ENCODE measurements around the gene DEPDC4. TPM values are rescaled to one million over a fixed set of nuclear protein-coding genes. Genes with fewer than 3 reads are reported as not detected.
"Not testable (repeated sequence)": the region's sequence is repeated elsewhere in the genome, so short reads cannot be mapped to it uniquely, and the experiment has no call there.

The DEPDC4 gene
- total and polyA plus RNA-seq, 2 donors (not counting 1 experiment from before 2014, with no cell fraction given): 1.2 to 1.9 TPM

GRCh38 chr12:100293017-100293416, 26.1 kb upstream of the DEPDC4 start:
- TF ChIP-seq, protein P1, sequence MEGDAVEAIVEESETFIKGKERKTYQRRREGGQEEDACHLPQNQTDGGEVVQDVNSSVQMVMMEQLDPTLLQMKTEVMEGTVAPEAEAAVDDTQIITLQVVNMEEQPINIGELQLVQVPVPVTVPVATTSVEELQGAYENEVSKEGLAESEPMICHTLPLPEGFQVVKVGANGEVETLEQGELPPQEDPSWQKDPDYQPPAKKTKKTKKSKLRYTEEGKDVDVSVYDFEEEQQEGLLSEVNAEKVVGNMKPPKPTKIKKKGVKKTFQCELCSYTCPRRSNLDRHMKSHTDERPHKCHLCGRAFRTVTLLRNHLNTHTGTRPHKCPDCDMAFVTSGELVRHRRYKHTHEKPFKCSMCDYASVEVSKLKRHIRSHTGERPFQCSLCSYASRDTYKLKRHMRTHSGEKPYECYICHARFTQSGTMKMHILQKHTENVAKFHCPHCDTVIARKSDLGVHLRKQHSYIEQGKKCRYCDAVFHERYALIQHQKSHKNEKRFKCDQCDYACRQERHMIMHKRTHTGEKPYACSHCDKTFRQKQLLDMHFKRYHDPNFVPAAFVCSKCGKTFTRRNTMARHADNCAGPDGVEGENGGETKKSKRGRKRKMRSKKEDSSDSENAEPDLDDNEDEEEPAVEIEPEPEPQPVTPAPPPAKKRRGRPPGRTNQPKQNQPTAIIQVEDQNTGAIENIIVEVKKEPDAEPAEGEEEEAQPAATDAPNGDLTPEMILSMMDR (conservative IDR thresholded peaks at IDR 0.05 in 1 of 2, IDR thresholded peaks at IDR 0.05 in 1 of 2; ENCODE audit: low read depth in 1 of 2, low read length in 2 of 2): no peak
- no peak for TF ChIP-seq EZH2 (IDR thresholded peaks at IDR 0.05; ENCODE audit: low read length, missing control alignments)
- Histone ChIP-seq H3K9ac (ENCODE audit: insufficient read depth, low read length) (no peak overlapping the region), H3K36me3 (ENCODE audit: control insufficient read depth, insufficient read depth, low read length) (no peaks in the 10 kb centered on the region), H3K27ac (ENCODE audit: insufficient read depth, low read length) (no peak overlapping the region), H3K79me2 (ENCODE audit: control insufficient read depth, insufficient read depth, low read length) (no peaks in the 10 kb centered on the region), H3K9me3 (ENCODE audit: control insufficient read depth, insufficient read depth, low read depth, low read length) (no peaks in the 10 kb centered on the region), H2AFZ (ENCODE audit: low read length) (no peak overlapping the region), H3K4me3 (replicated peaks in 1 of 4; ENCODE audit: control extremely low read depth in 1 of 4, insufficient read depth in 1 of 4, low read depth in 3 of 4, low read length in 4 of 4) (no peak overlapping the region), H3K27me3 (ENCODE audit: control insufficient read depth, insufficient read depth, low read length) (no peaks in the 10 kb centered on the region), H4K20me1 (ENCODE audit: control insufficient read depth, extremely low read depth, insufficient read depth, low read length) (no peaks in the 10 kb centered on the region), H3K4me2 (ENCODE audit: extremely low read depth, insufficient read depth, low read length) (no peak overlapping the region), H3K4me1 (ENCODE audit: control insufficient read depth, extremely low read depth, insufficient read depth, low read length) (no peaks in the 10 kb centered on the region)
- DNase-seq (ENCODE audit: low read depth in 2 of 2): no peak

DNA sequence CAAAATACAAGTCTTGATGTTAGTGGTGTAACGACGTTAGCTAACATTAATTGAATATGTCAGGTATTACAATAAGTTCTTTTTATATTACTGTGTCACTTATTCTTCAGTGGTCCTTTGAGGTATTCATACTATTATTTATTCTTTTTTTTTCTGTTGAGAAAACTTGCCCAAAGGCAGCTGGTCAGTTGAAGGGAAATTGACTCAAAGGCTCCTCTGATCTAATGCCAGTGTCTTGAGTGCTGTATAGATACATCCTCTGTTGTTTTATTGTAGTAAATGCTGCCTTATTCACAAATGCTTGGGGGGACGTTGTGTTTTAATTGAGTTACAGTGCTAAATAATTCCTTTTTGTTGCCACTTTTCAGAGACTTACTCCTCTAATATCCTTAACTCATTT, 23.1 kb upstream of the DEPDC4 start:
- H3K9ac ChIP-seq (ENCODE audit: insufficient read depth, low read length): no peak overlapping the region
- H3K79me2 ChIP-seq (ENCODE audit: control insufficient read depth, insufficient read depth, low read length): no peaks in the 10 kb centered on the region
- H3K4me2 ChIP-seq (ENCODE audit: extremely low read depth, insufficient read depth, low read length): no peak overlapping the region
- no peaks in the 10 kb centered on the region for H4K20me1 ChIP-seq (ENCODE audit: control insufficient read depth, extremely low read depth, insufficient read depth, low read length)
- no peak for DNase-seq (ENCODE audit: low read depth in 2 of 2)
- no peaks in the 10 kb centered on the region for H3K9me3 ChIP-seq (ENCODE audit: control insufficient read depth, insufficient read depth, low read depth, low read length)
- H3K27me3 ChIP-seq (ENCODE audit: control insufficient read depth, insufficient read depth, low read length): no peaks in the 10 kb centered on the region
- no peak overlapping the region for H3K27ac ChIP-seq (ENCODE audit: insufficient read depth, low read length)
- no peak overlapping the region for H3K4me3 ChIP-seq (replicated peaks in 1 of 4; ENCODE audit: control extremely low read depth in 1 of 4, insufficient read depth in 1 of 4, low read depth in 3 of 4, low read length in 4 of 4)
- no peaks in the 10 kb centered on the region for H3K36me3 ChIP-seq (ENCODE audit: control insufficient read depth, insufficient read depth, low read length)
- TF ChIP-seq EZH2 (IDR thresholded peaks at IDR 0.05; ENCODE audit: low read length, missing control alignments): no peak
- TF ChIP-seq, protein P1 (conservative IDR thresholded peaks at IDR 0.05 in 1 of 2, IDR thresholded peaks at IDR 0.05 in 1 of 2; ENCODE audit: low read depth in 1 of 2, low read length in 2 of 2): no peak
- H3K4me1 ChIP-seq (ENCODE audit: control insufficient read depth, extremely low read depth, insufficient read depth, low read length): no peaks in the 10 kb centered on the region
- no peak overlapping the region for H2AFZ ChIP-seq (ENCODE audit: low read length)

DNA sequence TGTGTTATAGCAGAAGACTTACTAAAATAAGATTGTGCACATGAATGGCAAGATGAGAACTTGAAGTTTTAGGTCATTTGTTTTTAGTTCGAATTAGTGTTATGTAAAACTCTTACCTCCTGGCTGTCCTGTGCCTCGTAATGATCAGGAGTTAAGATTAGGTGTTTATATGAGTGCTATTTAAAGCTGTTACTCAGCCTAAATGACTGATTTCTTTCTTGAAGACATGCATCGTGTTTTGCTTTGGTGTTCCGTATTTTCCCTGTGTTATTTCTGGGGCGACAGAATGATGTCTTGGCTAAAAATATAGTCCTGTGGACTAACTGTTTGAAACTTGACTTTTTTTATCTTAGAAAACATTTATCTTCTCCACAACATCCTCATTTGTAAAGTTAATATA, 22.2 kb upstream of the DEPDC4 start:
- H2AFZ ChIP-seq (ENCODE audit: low read length): no peak overlapping the region
- H3K79me2 ChIP-seq (ENCODE audit: control insufficient read depth, insufficient read depth, low read length): no peaks in the 10 kb centered on the region
- no peaks in the 10 kb centered on the region for H3K4me1 ChIP-seq (ENCODE audit: control insufficient read depth, extremely low read depth, insufficient read depth, low read length)
- H3K27me3 ChIP-seq (ENCODE audit: control insufficient read depth, insufficient read depth, low read length): no peaks in the 10 kb centered on the region
- H3K36me3 ChIP-seq (ENCODE audit: control insufficient read depth, insufficient read depth, low read length): no peaks in the 10 kb centered on the region
- no peak for DNase-seq (ENCODE audit: low read depth in 2 of 2)
- H4K20me1 ChIP-seq (ENCODE audit: control insufficient read depth, extremely low read depth, insufficient read depth, low read length): no peaks in the 10 kb centered on the region
- no peak for TF ChIP-seq EZH2 (IDR thresholded peaks at IDR 0.05; ENCODE audit: low read length, missing control alignments)
- TF ChIP-seq, protein P1 (conservative IDR thresholded peaks at IDR 0.05 in 1 of 2, IDR thresholded peaks at IDR 0.05 in 1 of 2; ENCODE audit: low read depth in 1 of 2, low read length in 2 of 2): no peak
- H3K4me3 ChIP-seq (replicated peaks in 1 of 4; ENCODE audit: control extremely low read depth in 1 of 4, insufficient read depth in 1 of 4, low read depth in 3 of 4, low read length in 4 of 4): no peak overlapping the region
- no peaks in the 10 kb centered on the region for H3K9me3 ChIP-seq (ENCODE audit: control insufficient read depth, insufficient read depth, low read depth, low read length)
- H3K9ac ChIP-seq (ENCODE audit: insufficient read depth, low read length): no peak overlapping the region
- H3K4me2 ChIP-seq (ENCODE audit: extremely low read depth, insufficient read depth, low read length): no peak overlapping the region
- H3K27ac ChIP-seq (ENCODE audit: insufficient read depth, low read length): no peak overlapping the region

DNA sequence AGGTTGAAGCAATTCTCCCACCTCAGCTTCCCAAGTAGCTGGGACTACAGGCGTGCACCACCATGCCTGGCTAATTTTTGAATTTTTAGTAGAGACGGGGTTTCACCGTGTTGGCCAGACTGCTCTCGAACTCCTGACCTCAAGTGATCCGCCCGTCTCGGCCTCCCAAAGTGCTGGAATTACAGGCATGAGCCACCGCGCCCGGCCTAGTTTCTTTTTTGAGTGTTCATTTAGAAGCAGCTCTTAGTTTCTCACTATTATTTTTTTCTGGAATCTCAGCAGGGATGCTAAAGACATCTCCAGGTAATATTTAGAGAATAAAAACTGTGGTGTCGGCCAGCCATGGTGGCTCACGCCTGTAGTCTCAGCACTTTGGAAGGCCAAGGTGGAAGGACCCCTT, 17.7 kb upstream of the DEPDC4 start:
- H3K4me2 ChIP-seq (ENCODE audit: extremely low read depth, insufficient read depth, low read length); H3K4me3 ChIP-seq (replicated peaks in 1 of 4; ENCODE audit: control extremely low read depth in 1 of 4, insufficient read depth in 1 of 4, low read depth in 3 of 4, low read length in 4 of 4); H2AFZ ChIP-seq (ENCODE audit: low read length); H3K27ac ChIP-seq (ENCODE audit: insufficient read depth, low read length); H3K9ac ChIP-seq (ENCODE audit: insufficient read depth, low read length); H3K36me3 ChIP-seq (ENCODE audit: control insufficient read depth, insufficient read depth, low read length); H3K27me3 ChIP-seq (ENCODE audit: control insufficient read depth, insufficient read depth, low read length); H4K20me1 ChIP-seq (ENCODE audit: control insufficient read depth, extremely low read depth, insufficient read depth, low read length); DNase-seq (ENCODE audit: low read depth in 2 of 2); H3K4me1 ChIP-seq (ENCODE audit: control insufficient read depth, extremely low read depth, insufficient read depth, low read length); H3K9me3 ChIP-seq (ENCODE audit: control insufficient read depth, insufficient read depth, low read depth, low read length): not testable (repeated sequence)
- H3K79me2 ChIP-seq (ENCODE audit: control insufficient read depth, insufficient read depth, low read length): peaks cover 13% of the 10 kb centered on the region

Data from fibroblast of lung (primary cell).